ENCODE results near the gene CPXM2.

GRCh38 chr10:123706236-123706635 lies 185.4 kb downstream of the CPXM2 start:
- TF ChIP-seq TCF12 (IDR thresholded peaks at IDR 0.05; ENCODE audit: low read depth), result no peak
- TF ChIP-seq, protein P1, sequence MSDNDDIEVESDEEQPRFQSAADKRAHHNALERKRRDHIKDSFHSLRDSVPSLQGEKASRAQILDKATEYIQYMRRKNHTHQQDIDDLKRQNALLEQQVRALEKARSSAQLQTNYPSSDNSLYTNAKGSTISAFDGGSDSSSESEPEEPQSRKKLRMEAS (IDR thresholded peaks at IDR 0.05), result no peak
- TF ChIP-seq ZBTB7A (IDR thresholded peaks at IDR 0.05; ENCODE audit: low read depth), result no peak
- no peak for TF ChIP-seq TEAD4 (IDR thresholded peaks at IDR 0.05)
- TF ChIP-seq EP300 (IDR thresholded peaks at IDR 0.05; ENCODE audit: borderline replicate concordance), result no peak
- TF ChIP-seq USF1 (IDR thresholded peaks at IDR 0.05), result no peak

Data from Ishikawa (cell line).